HG03045 (cell line): ENCODE measurements around the gene ZNF12.

Experiments used
- ATAC-seq: cut with Tn5 transposase; IDR thresholded peaks from one replicate; pipeline ENCODE4 v1.9.1; 2021; ENCODE audit warnings: mild to moderate bottlenecking, moderate library complexity; ENCODE audit not compliant: unreplicated experiment

The ZNF12 gene

DNA sequence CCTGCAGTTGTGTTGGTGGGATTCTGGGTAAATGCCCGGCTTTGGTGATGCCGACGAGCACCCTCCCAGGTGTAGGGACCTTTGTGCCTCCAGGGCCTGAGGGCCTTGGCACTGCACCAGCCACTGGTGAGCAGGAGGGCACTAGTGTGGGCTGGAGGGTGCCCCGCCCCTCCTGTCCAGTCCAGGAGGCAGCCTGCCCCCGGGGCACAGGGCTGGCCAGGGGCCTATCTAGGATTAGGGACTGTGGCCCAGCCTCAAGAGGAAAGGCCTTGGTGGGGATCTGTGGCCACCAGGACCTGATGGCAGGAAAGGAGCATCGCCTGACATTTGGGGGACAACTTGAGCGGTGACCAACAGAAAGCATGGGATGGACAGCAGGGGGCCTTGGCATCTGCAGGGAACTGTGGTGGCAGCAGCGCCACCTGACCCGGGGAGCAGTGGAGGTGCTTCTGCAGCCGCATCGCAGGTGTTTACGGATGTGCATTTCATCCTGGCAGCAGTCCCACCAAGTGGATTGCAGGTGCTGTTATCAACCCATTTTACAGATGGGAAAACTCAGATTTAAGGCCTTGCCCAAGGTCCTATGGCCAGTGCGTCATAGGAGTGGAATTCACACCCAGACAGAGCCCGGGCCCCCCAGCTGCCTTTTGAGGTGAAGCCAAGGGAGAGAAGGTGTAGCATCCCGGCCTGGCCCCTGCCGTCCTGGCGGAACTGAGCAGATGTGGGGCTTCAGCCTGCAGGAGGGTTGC is 58.5 kb downstream of the ZNF12 start:
- ATAC-seq: no peak

DNA sequence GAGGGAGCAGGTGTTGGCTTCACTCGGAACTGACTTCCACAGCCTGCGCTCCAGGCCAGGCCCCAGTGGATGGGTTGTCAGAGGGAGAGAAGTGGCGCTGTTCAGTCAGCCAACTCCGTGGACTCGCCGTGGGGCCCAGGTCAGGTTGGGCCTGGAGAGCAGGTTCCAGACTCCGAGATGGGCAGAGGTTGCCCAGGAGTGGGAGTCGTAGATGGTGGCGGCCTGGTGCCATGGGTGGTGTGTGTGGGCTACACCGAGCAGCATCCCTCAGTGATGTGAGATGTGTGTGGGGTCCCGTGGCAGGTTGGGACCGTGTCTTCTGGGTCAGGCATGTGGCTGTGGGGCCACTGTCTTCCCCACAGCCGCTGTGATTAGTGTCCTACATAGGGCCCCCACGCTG is 59.2 kb downstream of the ZNF12 start:
- ATAC-seq: no peak

- ATAC-seq: no peak
These were observed 59.7 kb downstream of the ZNF12 start for GRCh38 chr7:6647080-6647479.

GRCh38 chr7:6646465-6646864 is 60.3 kb downstream of the ZNF12 start:
- no peak for ATAC-seq

- ATAC-seq: no peak
These were observed 62.0 kb downstream of the ZNF12 start for GRCh38 chr7:6644728-6645127.

GRCh38 chr7:6643915-6644625 is 62.7 kb downstream of the ZNF12 start:
- ATAC-seq: no peak

GRCh38 chr7:6642861-6643640 is 63.7 kb downstream of the ZNF12 start:
- no peak for ATAC-seq

- ATAC-seq: no peak
These were observed 64.4 kb downstream of the ZNF12 start for GRCh38 chr7:6642239-6642839.

DNA sequence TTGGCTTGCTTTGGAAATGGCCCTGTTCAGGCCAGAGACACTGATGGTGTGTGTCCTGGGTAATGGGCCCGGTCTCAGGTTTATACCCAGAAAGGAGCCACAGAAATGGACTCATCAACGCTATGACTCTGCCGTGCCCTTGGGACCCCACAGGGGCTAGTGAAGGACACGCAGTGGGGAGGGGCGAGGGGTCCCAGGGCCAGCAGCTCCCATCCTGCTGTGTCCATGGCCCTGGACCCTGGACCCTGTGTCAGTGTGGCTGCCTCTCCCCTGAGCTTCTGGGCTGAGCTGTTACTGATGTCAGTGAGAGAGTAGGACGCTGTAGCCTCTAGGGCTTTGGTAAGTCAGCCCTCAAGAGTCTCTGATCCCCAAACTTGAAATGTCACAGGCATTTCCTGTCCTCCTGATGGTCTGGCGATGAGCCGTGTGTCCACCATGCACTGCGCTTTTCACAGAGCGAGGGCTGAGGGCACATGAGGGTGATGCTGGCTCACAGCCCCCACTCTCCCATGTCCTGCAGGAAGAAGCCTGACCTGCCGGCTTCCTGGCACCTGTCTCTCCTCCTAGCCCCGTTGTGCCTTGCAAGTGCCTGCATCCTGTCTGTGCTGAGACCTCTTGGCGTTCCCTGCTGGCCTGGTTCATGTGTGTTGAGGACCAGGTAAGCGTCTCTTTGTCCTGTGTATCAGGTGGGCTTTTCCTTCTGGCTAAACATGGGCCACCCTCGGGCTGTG is 65.3 kb downstream of the ZNF12 start:
- no peak for ATAC-seq

- no peak for ATAC-seq
These were observed 66.5 kb downstream of the ZNF12 start for GRCh38 chr7:6640246-6640721.

DNA sequence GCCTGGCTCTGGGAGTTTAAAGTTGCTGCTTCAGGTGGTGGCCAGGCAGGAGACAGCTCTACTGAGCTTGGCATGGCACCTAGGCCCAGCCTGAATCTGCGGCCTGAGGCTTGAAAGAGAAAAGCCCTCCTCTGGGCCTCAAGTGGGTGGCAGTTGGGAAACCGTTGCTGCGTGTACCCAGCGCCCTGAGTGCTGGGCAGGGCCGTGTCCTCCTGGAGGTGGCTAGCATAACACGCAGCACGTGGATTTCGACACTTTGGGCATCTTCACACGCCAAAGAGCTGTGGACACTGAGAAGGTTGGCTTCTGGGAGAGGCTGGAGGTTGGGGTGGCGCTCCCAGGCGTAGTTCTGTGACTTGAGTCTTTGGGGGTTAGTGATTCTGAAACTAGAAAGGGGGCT is 67.1 kb downstream of the ZNF12 start:
- no peak for ATAC-seq

DNA sequence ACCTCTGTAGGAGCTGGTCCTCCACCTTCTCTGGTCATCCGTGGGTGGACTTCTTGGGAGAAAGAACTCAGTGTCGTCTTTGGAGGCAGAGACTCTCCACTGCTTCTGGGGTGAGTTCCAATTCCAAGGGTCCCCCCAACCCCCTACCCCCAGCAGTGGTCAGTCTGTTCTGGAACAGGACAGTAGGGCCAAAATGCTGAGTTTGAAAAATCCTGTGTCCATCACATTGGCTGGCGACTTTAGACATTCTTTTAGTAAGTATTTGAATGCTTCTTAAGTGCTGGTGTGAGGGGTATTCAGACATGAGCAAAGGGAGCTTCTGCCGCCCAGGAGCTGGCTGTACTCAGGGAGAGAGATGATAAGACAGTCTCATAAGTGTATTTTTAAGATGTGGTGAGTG is 67.7 kb downstream of the ZNF12 start:
- ATAC-seq: no peak
